GM12878 (cell line): ENCODE measurements around the gene FAM221B. TPM values are rescaled to one million over a fixed set of nuclear protein-coding genes. Genes with fewer than 3 reads are reported as not detected.

Experiments
- ATAC-seq: fragments of 200-7000 bp; cut with Tn5 transposase; 3 replicates; pipeline ENCODE4 v1.9.1; 2020; ENCODE audit warnings: mild to moderate bottlenecking, moderate library complexity
- BruUV-seq: library from RNA; stranded (reverse); fragments of 400-500 nt; replicated peaks from 2 replicates; lab custom pipeline; 2021; lab: Mats Ljungman, UMichigan
- CTCF ChIA-PET: fragments of 300-600 bp; sonication (Branson Sonifier 250); formaldehyde crosslinking; extraction: SDS; loops from one replicate; lab custom pipeline; 2021; ENCODE audit warnings: inconsistent platforms; lab: Yijun Ruan, JAX
- POLR2A ChIA-PET: fragments of 350-600 bp; formaldehyde crosslinking; extraction: SDS; loops from one replicate; lab custom pipeline; 2021; ENCODE audit warnings: inconsistent platforms; lab: Charles Lee
- RAD21 ChIA-PET: fragments of 300-600 bp; sonication (Branson Sonifier 250); formaldehyde crosslinking; loops from one replicate; lab custom pipeline; 2023; ENCODE audit warnings: antibody characterized with exemption; ENCODE audit not compliant: unreplicated experiment; lab: Charles Lee
- SMC1A ChIA-PET: fragments of 300-600 bp; sonication (Branson Sonifier 250); formaldehyde crosslinking; loops from one replicate; lab custom pipeline; 2023; ENCODE audit not compliant: unreplicated experiment, uncharacterized antibody; lab: Charles Lee
- DNase-seq: peaks from one replicate; pipeline ENCODE4 v3.0.0-alpha.2; 2011; ENCODE audit warnings: low read depth, low spot score
- FAIRE-seq: peaks from 3 replicates; lab custom pipeline; 2011; peaks lifted over from hg19 to GRCh38; lab: Jason Lieb, UNC
- H2AFZ ChIP-seq: 2 replicates; pipeline ENCODE4 v1.6.0; 2011; ENCODE audit warnings: low read depth, low read length, control low read depth; ENCODE audit not compliant: control insufficient read depth
- H3K27ac ChIP-seq: 2 replicates; pipeline ENCODE4 v1.5.1; 2011; ENCODE audit warnings: control low read depth; ENCODE audit not compliant: control insufficient read depth, insufficient read depth
- H3K27me3 ChIP-seq, 2 experiments: replicated peaks in 1 of 2; 2 replicates each; pipeline versions ENCODE4 v1.6.0 to v1.6.1; 2011; ENCODE audit warnings: low read length in 1 of 2; ENCODE audit not compliant: control insufficient read depth in 2 of 2, insufficient read depth in 2 of 2
- H3K36me3 ChIP-seq, 2 experiments: 2 replicates each; pipeline ENCODE4 v1.5.1; 2011; ENCODE audit warnings: low read length in 1 of 2; ENCODE audit not compliant: control insufficient read depth in 2 of 2, insufficient read depth in 2 of 2
- H3K4me1 ChIP-seq: 2 replicates; pipeline ENCODE4 v1.6.1; 2011; ENCODE audit warnings: mild to moderate bottlenecking, low read length, moderate library complexity, mixed read lengths; ENCODE audit not compliant: control insufficient read depth, insufficient read depth
- H3K4me2 ChIP-seq: 2 replicates; pipeline ENCODE4 v1.6.0; 2011; ENCODE audit warnings: control low read depth; ENCODE audit not compliant: control insufficient read depth, insufficient read depth
- H3K4me3 ChIP-seq: fragments of 200-600 bp; sonication (generic); 2 replicates; pipeline ENCODE4 v1.5.1; 2016
- H3K79me2 ChIP-seq: 2 replicates; pipeline ENCODE4 v1.6.0; 2011; ENCODE audit warnings: low read length; ENCODE audit not compliant: control insufficient read depth, insufficient read depth
- H3K9ac ChIP-seq: 2 replicates; pipeline ENCODE4 v1.8.0; 2011; ENCODE audit warnings: low read length, control low read depth, mixed read lengths; ENCODE audit not compliant: control insufficient read depth, insufficient read depth
- H3K9me3 ChIP-seq: replicated peaks from 3 replicates; pipeline ENCODE4 v1.5.1; 2011; ENCODE audit warnings: mild to moderate bottlenecking, low read length; ENCODE audit not compliant: control insufficient read depth, insufficient read depth
- H4K20me1 ChIP-seq: 2 replicates; pipeline ENCODE4 v1.6.0; 2011; ENCODE audit not compliant: control insufficient read depth, insufficient read depth
- BACH1 ChIP-seq: fragments of 450-650 bp; IDR thresholded peaks from 2 replicates; pipeline ENCODE4 v1.6.1; 2017; ENCODE audit warnings: mild to moderate bottlenecking, borderline replicate concordance
- BHLHE40 ChIP-seq, 2 experiments: fragments of 450-650 bp in 1 of 2; IDR thresholded peaks; 2 replicates each; pipeline ENCODE4 v1.6.1; 2011 to 2017; ENCODE audit warnings: low read depth in 2 of 2, borderline replicate concordance in 1 of 2, improper control_type of control experiment in 1 of 2, low read length in 1 of 2, mild to moderate bottlenecking in 1 of 2
- BRCA1 ChIP-seq: IDR thresholded peaks from 2 replicates; pipeline ENCODE4 v1.6.1; 2011; ENCODE audit warnings: low read depth, low read length, improper control_type of control experiment
- KDM1A ChIP-seq: fragments of 200-600 bp; sonication (generic); IDR thresholded peaks from 2 replicates; pipeline ENCODE4 v1.6.1; 2016; ENCODE audit warnings: borderline replicate concordance
- MTA2 ChIP-seq: fragments of 450-650 bp; IDR thresholded peaks from 2 replicates; pipeline ENCODE4 v1.6.1; 2016; ENCODE audit warnings: low read depth, mild to moderate bottlenecking, moderate library complexity
- MTA3 ChIP-seq: IDR thresholded peaks from 2 replicates; pipeline ENCODE4 v1.6.1; 2012; ENCODE audit warnings: low read length, inconsistent platforms, borderline replicate concordance
- NBN ChIP-seq: fragments of 450-650 bp; IDR thresholded peaks from 2 replicates; pipeline ENCODE4 v1.6.1; 2016
- PML ChIP-seq: IDR thresholded peaks from 2 replicates; pipeline ENCODE4 v1.6.1; 2012; ENCODE audit warnings: low read length, inconsistent platforms
- RELB ChIP-seq: fragments of 450-650 bp; IDR thresholded peaks from 2 replicates; pipeline ENCODE4 v1.6.1; 2017; ENCODE audit warnings: low read depth, mild to moderate bottlenecking, moderate library complexity
- RFX5 ChIP-seq: IDR thresholded peaks from 2 replicates; pipeline ENCODE4 v1.6.1; 2011; ENCODE audit warnings: low read depth, low read length, improper control_type of control experiment
- ZNF622 ChIP-seq: fragments of 450-650 bp; IDR thresholded peaks from 2 replicates; pipeline ENCODE4 v1.6.1; 2017; ENCODE audit warnings: mild to moderate bottlenecking, inconsistent platforms
- WGBS: methylation state at CpG from one replicate; pipeline ENCODE4 v1.1.6; 2016; ENCODE audit warnings: low lambda C conversion rate; ENCODE audit not compliant: insufficient replicate concordance, insufficient coverage; ENCODE audit errors: missing lambda C conversion rate; 5-methylcytosine and 5-hydroxymethylcytosine counted together
- in situ Hi-C: fragments of 300-500 bp; cut with MboI; formaldehyde crosslinking; loops from 9 replicates; pipeline ENCODE4 v1.14.3; 2018; ENCODE audit warnings: mixed read lengths
- intact Hi-C: fragments of 100-400 bp; cut with micrococcal nuclease; formaldehyde crosslinking; loops from one replicate; pipeline ENCODE4 v1.14.2; 2022; ENCODE audit not compliant: unreplicated experiment
- polyA plus RNA-seq, 11 experiments: library from polyadenylated mRNA; depleted of rRNA in 4 of 11; unstranded in 6 of 11; stranded (reverse) in 5 of 11; fragments of >200 nt; fragmentation: Nextera tagmentation in 4 of 11; fragmentation: Illumina TruSeq in 1 of 11; extraction: Ambion mirVana in 4 of 11; extraction: Trizol in 1 of 11; gene quantifications; 1 replicate in 1 of 11; 2 replicates in 10 of 11; pipeline versions ENCODE4 v1.2.1 to v1.2.3, GENCODE V29; 2011 to 2016; ENCODE audit warnings: inconsistent platforms in 2 of 11, missing spikeins in 2 of 11, low read depth in 1 of 11
- total RNA-seq, 4 experiments: library from RNA; depleted of rRNA in 3 of 4; stranded (reverse); fragments of >200 nt in 3 of 4; fragmentation: Illumina TruSeq in 1 of 4; extraction: Trizol in 1 of 4; gene quantifications; 2 replicates each; pipeline versions ENCODE4 v1.2.1 to v1.2.3, GENCODE V29; 2013 to 2021
- TF ChIP-seq, protein P1 (sequence below): fragments of 450-650 bp; IDR thresholded peaks from 2 replicates; pipeline ENCODE4 v1.6.1; 2017; ENCODE audit warnings: antibody characterized with exemption, mild to moderate bottlenecking, moderate library complexity
- TF ChIP-seq, protein P2 (sequence below): fragments of 450-650 bp; IDR thresholded peaks from 2 replicates; pipeline ENCODE4 v1.6.1; 2017; ENCODE audit warnings: mild to moderate bottlenecking, moderate library complexity
- TF ChIP-seq, protein P3 (sequence below): IDR thresholded peaks from 2 replicates; pipeline ENCODE4 v1.6.1; 2012; ENCODE audit warnings: low read depth, low read length, improper control_type of control experiment

FAM221B gene
- total and polyA plus RNA-seq, 10 of the 15 experiments (the other 5 are each of a cell fraction or from before 2014, with no cell fraction given) = 0.02 to 0.12 (median 0.04) TPM; not detected in 5

GRCh38 chr9:35771075-35771433 lies 57.5 kb downstream of the FAM221B start (continued):
- TF ChIP-seq, protein P1, sequence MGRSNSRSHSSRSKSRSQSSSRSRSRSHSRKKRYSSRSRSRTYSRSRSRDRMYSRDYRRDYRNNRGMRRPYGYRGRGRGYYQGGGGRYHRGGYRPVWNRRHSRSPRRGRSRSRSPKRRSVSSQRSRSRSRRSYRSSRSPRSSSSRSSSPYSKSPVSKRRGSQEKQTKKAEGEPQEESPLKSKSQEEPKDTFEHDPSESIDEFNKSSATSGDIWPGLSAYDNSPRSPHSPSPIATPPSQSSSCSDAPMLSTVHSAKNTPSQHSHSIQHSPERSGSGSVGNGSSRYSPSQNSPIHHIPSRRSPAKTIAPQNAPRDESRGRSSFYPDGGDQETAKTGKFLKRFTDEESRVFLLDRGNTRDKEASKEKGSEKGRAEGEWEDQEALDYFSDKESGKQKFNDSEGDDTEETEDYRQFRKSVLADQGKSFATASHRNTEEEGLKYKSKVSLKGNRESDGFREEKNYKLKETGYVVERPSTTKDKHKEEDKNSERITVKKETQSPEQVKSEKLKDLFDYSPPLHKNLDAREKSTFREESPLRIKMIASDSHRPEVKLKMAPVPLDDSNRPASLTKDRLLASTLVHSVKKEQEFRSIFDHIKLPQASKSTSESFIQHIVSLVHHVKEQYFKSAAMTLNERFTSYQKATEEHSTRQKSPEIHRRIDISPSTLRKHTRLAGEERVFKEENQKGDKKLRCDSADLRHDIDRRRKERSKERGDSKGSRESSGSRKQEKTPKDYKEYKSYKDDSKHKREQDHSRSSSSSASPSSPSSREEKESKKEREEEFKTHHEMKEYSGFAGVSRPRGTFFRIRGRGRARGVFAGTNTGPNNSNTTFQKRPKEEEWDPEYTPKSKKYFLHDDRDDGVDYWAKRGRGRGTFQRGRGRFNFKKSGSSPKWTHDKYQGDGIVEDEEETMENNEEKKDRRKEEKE = no peak
- TF ChIP-seq BACH1 = no peak
- TF ChIP-seq KDM1A = no peak
- TF ChIP-seq, protein P2, sequence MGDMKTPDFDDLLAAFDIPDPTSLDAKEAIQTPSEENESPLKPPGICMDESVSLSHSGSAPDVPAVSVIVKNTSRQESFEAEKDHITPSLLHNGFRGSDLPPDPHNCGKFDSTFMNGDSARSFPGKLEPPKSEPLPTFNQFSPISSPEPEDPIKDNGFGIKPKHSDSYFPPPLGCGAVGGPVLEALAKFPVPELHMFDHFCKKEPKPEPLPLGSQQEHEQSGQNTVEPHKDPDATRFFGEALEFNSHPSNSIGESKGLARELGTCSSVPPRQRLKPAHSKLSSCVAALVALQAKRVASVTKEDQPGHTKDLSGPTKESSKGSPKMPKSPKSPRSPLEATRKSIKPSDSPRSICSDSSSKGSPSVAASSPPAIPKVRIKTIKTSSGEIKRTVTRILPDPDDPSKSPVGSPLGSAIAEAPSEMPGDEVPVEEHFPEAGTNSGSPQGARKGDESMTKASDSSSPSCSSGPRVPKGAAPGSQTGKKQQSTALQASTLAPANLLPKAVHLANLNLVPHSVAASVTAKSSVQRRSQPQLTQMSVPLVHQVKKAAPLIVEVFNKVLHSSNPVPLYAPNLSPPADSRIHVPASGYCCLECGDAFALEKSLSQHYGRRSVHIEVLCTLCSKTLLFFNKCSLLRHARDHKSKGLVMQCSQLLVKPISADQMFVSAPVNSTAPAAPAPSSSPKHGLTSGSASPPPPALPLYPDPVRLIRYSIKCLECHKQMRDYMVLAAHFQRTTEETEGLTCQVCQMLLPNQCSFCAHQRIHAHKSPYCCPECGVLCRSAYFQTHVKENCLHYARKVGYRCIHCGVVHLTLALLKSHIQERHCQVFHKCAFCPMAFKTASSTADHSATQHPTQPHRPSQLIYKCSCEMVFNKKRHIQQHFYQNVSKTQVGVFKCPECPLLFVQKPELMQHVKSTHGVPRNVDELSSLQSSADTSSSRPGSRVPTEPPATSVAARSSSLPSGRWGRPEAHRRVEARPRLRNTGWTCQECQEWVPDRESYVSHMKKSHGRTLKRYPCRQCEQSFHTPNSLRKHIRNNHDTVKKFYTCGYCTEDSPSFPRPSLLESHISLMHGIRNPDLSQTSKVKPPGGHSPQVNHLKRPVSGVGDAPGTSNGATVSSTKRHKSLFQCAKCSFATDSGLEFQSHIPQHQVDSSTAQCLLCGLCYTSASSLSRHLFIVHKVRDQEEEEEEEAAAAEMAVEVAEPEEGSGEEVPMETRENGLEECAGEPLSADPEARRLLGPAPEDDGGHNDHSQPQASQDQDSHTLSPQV = no peak
- no peak for TF ChIP-seq RFX5

- ChIA-PET RAD21 (no interaction called here), CTCF (interaction anchor here (0.6 to 4.7 kb wide), 5 partner anchors 13 to 479 kb away, joined by 3 to 23 read pairs (median 3); no protein-coding TSS in a partner anchor), POLR2A (interaction anchor here (0.5 to 1.2 kb wide), 2 partner anchors 11 to 1973 kb away, joined by 3 to 8 read pairs; no protein-coding TSS in a partner anchor), SMC1A (interaction anchor here (1.0 to 1.4 kb wide), 2 partner anchors 8 to 73 kb away, joined by 3 to 5 read pairs; no protein-coding TSS in a partner anchor)
- H4K20me1 ChIP-seq = no peaks in the 10 kb centered on the region
- H3K4me3 ChIP-seq = no peak overlapping the region
- no peaks in the 10 kb centered on the region for H3K27me3 ChIP-seq
- no peak overlapping the region for H3K27ac ChIP-seq
- no peaks in the 10 kb centered on the region for H3K4me1 ChIP-seq
- H3K79me2 ChIP-seq = peaks cover 3% of the 10 kb centered on the region; the same call in 1 of the 2 replicates
- TSS peak; percentile 12 for BruUV-seq
- FAIRE-seq = no peak
- ATAC-seq = no peak
- H3K9me3 ChIP-seq = no peaks in the 10 kb centered on the region
- 81% methylated on average over 1 of the region's 1 CpG for WGBS
- no peak for DNase-seq
- no peak overlapping the region for H2AFZ ChIP-seq
- H3K9ac ChIP-seq = no peak overlapping the region
- no peak overlapping the region for H3K4me2 ChIP-seq
- intact Hi-C loops (no loop called here), in situ Hi-C loops (no loop called here)
- H3K36me3 ChIP-seq = peaks cover 0 to 3% of the 10 kb centered on the region in 2 experiments; a peak in 1 of 4 replicates
- TF ChIP-seq MTA3 (no peak), BHLHE40 (IDR thresholded peaks at IDR 0.05; ENCODE audit: borderline replicate concordance in 1 of 2, low read depth in 2 of 2, low read length in 1 of 2) (no peak), MTA2 (no peak), PML (no peak), ZNF622 (no peak), RELB (no peak), NBN (no peak), BRCA1 (no peak)
- TF ChIP-seq, protein P3, sequence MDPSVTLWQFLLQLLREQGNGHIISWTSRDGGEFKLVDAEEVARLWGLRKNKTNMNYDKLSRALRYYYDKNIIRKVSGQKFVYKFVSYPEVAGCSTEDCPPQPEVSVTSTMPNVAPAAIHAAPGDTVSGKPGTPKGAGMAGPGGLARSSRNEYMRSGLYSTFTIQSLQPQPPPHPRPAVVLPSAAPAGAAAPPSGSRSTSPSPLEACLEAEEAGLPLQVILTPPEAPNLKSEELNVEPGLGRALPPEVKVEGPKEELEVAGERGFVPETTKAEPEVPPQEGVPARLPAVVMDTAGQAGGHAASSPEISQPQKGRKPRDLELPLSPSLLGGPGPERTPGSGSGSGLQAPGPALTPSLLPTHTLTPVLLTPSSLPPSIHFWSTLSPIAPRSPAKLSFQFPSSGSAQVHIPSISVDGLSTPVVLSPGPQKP = no peak
Measured at GRCh38 chr9:35769763-35770162, 58.8 kb downstream of the FAM221B start.
